Measurements from ENCODE around the gene PTPRM.

The PTPRM gene

GRCh38 chr18:7632152-7633098, 65.3 kb downstream of the PTPRM start:
- no peak for DNase-seq

- DNase-seq = no peak
Measured at GRCh38 chr18:7633171-7633570, 66.1 kb downstream of the PTPRM start.

- no peak for DNase-seq
Measured at GRCh38 chr18:7635948-7636347, 68.8 kb downstream of the PTPRM start.

GRCh38 chr18:7637269-7637668, 70.2 kb downstream of the PTPRM start:
- DNase-seq = no peak

- DNase-seq = no peak
Measured at GRCh38 chr18:7638321-7638720, 71.2 kb downstream of the PTPRM start.

- no peak for DNase-seq
Measured at GRCh38 chr18:7641813-7642212, 74.7 kb downstream of the PTPRM start.

- no peak for DNase-seq
Measured at GRCh38 chr18:7642331-7642890, 75.3 kb downstream of the PTPRM start.

- DNase-seq = no peak
Measured at GRCh38 chr18:7645756-7646155, 78.6 kb downstream of the PTPRM start.

- no peak for DNase-seq
Measured at GRCh38 chr18:7646174-7646886, 79.2 kb downstream of the PTPRM start.

GRCh38 chr18:7647500-7647899, 80.4 kb downstream of the PTPRM start:
- DNase-seq = no peak

- no peak for DNase-seq
Measured at GRCh38 chr18:7657050-7657449, 89.9 kb downstream of the PTPRM start.

- DNase-seq = no peak
Measured at GRCh38 chr18:7657937-7658336, 90.8 kb downstream of the PTPRM start.

- no peak for DNase-seq
Measured at GRCh38 chr18:7658701-7659100, 91.6 kb downstream of the PTPRM start.

- no peak for DNase-seq
Measured at GRCh38 chr18:7661207-7661606, 94.1 kb downstream of the PTPRM start.

GRCh38 chr18:7662866-7663265, 95.8 kb downstream of the PTPRM start:
- DNase-seq = no peak

GRCh38 chr18:7663366-7664312, 96.5 kb downstream of the PTPRM start:
- DNase-seq = no peak

- DNase-seq = no peak
Measured at GRCh38 chr18:7666195-7666776, 99.2 kb downstream of the PTPRM start.

- no peak for DNase-seq
Measured at GRCh38 chr18:7668392-7668791, 101.3 kb downstream of the PTPRM start.

GRCh38 chr18:7669361-7669760, 102.2 kb downstream of the PTPRM start:
- no peak for DNase-seq

GRCh38 chr18:7671105-7671504, 104.0 kb downstream of the PTPRM start:
- no peak for DNase-seq

GRCh38 chr18:7676253-7676873, 109.2 kb downstream of the PTPRM start:
- no peak for DNase-seq

GRCh38 chr18:7677001-7677400, 109.9 kb downstream of the PTPRM start:
- DNase-seq = no peak
